ENCODE measurements around the gene AMZ1. TPM values are rescaled to one million over a fixed set of nuclear protein-coding genes. Genes with fewer than 3 reads are reported as not detected.

Gene AMZ1
- total RNA-seq, 6 experiments from 2014 or later: 6.2 to 11.3 (median 7.8) TPM

DNA sequence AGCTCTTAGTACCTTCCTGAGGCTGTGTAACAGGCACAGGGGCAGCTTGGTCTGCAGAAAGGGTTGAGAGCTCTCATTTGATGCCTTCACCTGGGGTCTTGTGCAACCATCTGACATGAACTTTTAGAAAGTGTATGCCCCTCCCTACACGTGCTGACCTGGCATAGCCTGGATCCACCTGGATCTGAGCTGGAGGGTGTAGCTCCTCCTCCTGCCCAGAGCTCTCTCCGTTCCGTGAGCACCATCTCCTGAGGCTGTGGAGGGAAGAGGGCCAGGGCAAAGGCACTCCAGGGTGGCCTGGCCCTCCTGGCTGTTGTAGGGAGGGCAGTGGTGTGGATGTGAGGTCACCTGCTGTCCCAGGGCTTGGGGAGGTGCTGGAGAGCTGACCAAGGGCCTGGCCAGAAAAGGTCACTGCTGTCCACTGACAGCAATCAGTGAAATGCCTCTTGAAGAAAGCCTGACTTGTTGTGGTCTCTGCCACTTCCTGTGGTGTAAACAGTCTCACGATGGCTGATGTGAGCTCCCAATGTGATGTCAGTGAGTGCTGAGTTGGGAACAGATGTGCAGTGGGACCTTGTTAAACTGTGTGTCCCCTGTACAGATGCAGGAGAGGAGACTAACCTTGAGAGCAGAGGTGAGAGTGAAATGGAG lies 23.0 kb downstream of the AMZ1 start:
- no peaks in the 10 kb centered on the region for H3K9me3 Mint-ChIP-seq
- peaks cover 18% of the 10 kb centered on the region for H3K4me1 Mint-ChIP-seq (ENCODE audit: low read depth)
- H3K27ac Mint-ChIP-seq: no peak overlapping the region
- no peak for TF ChIP-seq CTCF (IDR thresholded peaks at IDR 0.05)
- H3K27me3 Mint-ChIP-seq (ENCODE audit: insufficient read depth): peaks cover 2% of the 10 kb centered on the region
- no peak overlapping the region for H3K4me3 Mint-ChIP-seq
- no peak for DNase-seq
- peaks cover 30% of the 10 kb centered on the region for H3K36me3 Mint-ChIP-seq (ENCODE audit: low read depth)

DNA sequence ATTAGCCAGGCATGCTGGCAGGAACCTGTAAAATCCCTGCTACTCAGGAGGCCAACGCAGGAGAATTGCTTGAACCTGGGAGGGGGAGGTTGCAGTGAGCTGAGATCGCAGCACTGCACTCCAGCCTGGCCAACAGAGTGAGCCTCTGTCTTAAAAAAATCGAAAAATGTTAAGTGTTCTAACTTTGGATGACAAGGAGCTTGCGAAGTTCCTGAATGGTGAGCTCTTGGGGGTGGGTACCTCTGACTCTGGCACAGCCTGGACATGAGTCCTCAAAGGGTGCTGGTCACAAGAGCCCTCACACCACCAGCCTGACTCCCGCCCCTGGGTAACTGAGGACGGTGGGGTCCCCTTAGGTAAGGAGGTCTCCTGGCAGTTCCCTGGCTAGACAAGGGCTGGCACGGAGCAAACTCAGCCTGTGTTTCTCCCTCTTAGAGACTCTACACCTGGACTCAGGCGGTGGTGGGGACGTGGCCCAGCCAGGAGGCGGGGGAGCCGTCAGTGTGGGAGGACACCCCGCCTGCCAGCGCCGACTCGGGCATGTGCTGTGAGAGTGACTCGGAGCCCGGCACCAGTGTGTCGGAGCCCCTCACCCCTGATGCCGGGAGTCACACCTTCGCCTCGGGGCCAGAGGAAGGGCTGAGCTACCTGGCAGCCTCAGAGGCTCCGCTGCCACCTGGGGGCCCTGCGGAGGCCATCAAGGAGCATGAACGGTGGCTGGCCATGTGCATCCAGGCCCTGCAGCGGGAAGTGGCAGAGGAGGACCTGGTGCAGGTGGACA lies 24.1 kb downstream of the AMZ1 start:
- Mint-ChIP-seq H3K27me3 (ENCODE audit: insufficient read depth) (peaks cover 2% of the 10 kb centered on the region), H3K9me3 (no peaks in the 10 kb centered on the region), H3K4me3 (no peak overlapping the region), H3K36me3 (ENCODE audit: low read depth) (peaks cover 35% of the 10 kb centered on the region), H3K27ac (no peak overlapping the region), H3K4me1 (ENCODE audit: low read depth) (peaks cover 29% of the 10 kb centered on the region)
- TF ChIP-seq CTCF (IDR thresholded peaks at IDR 0.05): no peak
- DNase-seq: no peak

GRCh38 chr7:2713370-2713769 lies 25.4 kb downstream of the AMZ1 start:
- H3K9me3 Mint-ChIP-seq: no peaks in the 10 kb centered on the region
- H3K27me3 Mint-ChIP-seq (ENCODE audit: insufficient read depth): peaks cover 2% of the 10 kb centered on the region
- no peak for TF ChIP-seq CTCF (IDR thresholded peaks at IDR 0.05)
- no peak overlapping the region for H3K4me3 Mint-ChIP-seq
- H3K27ac Mint-ChIP-seq: no peak overlapping the region
- DNase-seq: no peak
- H3K4me1 Mint-ChIP-seq (ENCODE audit: low read depth): peaks cover 34% of the 10 kb centered on the region
- peaks cover 35% of the 10 kb centered on the region for H3K36me3 Mint-ChIP-seq (ENCODE audit: low read depth)

DNA sequence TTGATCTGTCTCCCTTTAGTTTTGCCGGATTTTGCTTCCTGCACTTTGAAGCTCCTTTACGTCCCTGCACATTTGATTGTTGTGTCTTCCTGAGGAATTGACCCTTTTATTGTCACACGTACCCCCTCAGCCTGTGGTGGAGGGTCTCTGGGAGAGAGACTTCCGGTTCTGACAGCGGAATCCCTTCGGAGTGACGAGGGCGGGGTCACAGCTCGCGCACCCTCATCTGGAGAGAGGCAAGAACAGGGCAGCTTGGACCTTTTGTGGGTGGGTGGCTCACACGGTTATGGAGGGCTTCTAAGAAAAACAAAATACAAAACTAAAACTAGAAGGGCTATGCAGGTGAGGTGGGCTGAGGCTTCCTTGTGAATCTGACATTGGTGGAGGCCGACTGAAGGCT lies 26.0 kb downstream of the AMZ1 start:
- TF ChIP-seq CTCF (IDR thresholded peaks at IDR 0.05): no peak
- H3K4me3 Mint-ChIP-seq: no peak overlapping the region
- H3K27ac Mint-ChIP-seq: no peak overlapping the region
- DNase-seq: no peak
- H3K4me1 Mint-ChIP-seq (ENCODE audit: low read depth): peaks cover 34% of the 10 kb centered on the region
- H3K9me3 Mint-ChIP-seq: no peaks in the 10 kb centered on the region
- H3K27me3 Mint-ChIP-seq (ENCODE audit: insufficient read depth): peaks cover 6% of the 10 kb centered on the region
- peaks cover 35% of the 10 kb centered on the region for H3K36me3 Mint-ChIP-seq (ENCODE audit: low read depth)

GRCh38 chr7:2714636-2715035 lies 26.6 kb downstream of the AMZ1 start:
- no peak for DNase-seq
- TF ChIP-seq CTCF (IDR thresholded peaks at IDR 0.05): no peak
- Mint-ChIP-seq H3K27me3 (ENCODE audit: insufficient read depth) (peaks cover 8% of the 10 kb centered on the region), H3K36me3 (ENCODE audit: low read depth) (peaks cover 35% of the 10 kb centered on the region), H3K9me3 (no peaks in the 10 kb centered on the region), H3K4me3 (no peak overlapping the region), H3K4me1 (ENCODE audit: low read depth) (peaks cover 34% of the 10 kb centered on the region), H3K27ac (no peak overlapping the region)
